ENCODE measurements around the gene RASL10A. TPM values are rescaled to one million over a fixed set of nuclear protein-coding genes. Genes with fewer than 3 reads are reported as not detected.

Gene RASL10A
- total RNA-seq, 6 donors from 2014 or later = 1.2 to 33.5 (median 2.0) TPM

- peaks cover 73 to 85% (median 78%) of the 10 kb centered on the region in 4 donors for H3K4me1 ChIP-seq
- peak overlapping the region in 1 of 4 donors; percentile 26 for H3K4me3 ChIP-seq
- H3K27ac ChIP-seq = peak overlapping the region; percentile 65 to 90 (median 72)
- TF ChIP-seq POLR2AphosphoS5 (IDR thresholded peaks at IDR 0.05) = no peak
- no peak for TF ChIP-seq EP300 (IDR thresholded peaks at IDR 0.05)
- no peak for TF ChIP-seq POLR2A (IDR thresholded peaks at IDR 0.05)
- TF ChIP-seq CTCF (IDR thresholded peaks at IDR 0.05) = no peak
- peaks cover 0 to 28% (median 19%) of the 10 kb centered on the region in 4 donors for H3K27me3 ChIP-seq
- DNase-seq = peak in 1 of 2 donors; percentile 90
- 79 to 86% methylated on average over 19 to 30 of the region's 50 CpGs for WGBS, 2 donors
- peak in 1 of 2 donors; percentile 0 for ATAC-seq (ENCODE audit: low FRiP score in 2 of 2)
- H3K36me3 ChIP-seq = no peaks in the 10 kb centered on the region
- H3K9me3 ChIP-seq = no peaks in the 10 kb centered on the region
Observed at GRCh38 chr22:29311464-29312217, 3.9 kb downstream of the RASL10A start.

GRCh38 chr22:29310863-29311339 is 4.6 kb downstream of the RASL10A start:
- H3K4me1 ChIP-seq = peaks cover 74 to 90% (median 80%) of the 10 kb centered on the region in 4 donors
- peak; percentile 95 to 96 for DNase-seq
- no peaks in the 10 kb centered on the region for H3K36me3 ChIP-seq
- H3K27ac ChIP-seq = peak overlapping the region; percentile 65 to 90 (median 85)
- H3K9me3 ChIP-seq = no peaks in the 10 kb centered on the region
- TF ChIP-seq EP300 (IDR thresholded peaks at IDR 0.05) (peak in 2 of 4 donors; percentile 18 to 57), POLR2AphosphoS5 (IDR thresholded peaks at IDR 0.05) (peak; percentile 77), CTCF (IDR thresholded peaks at IDR 0.05) (no peak)
- H3K4me3 ChIP-seq = peak overlapping the region in 1 of 4 donors; percentile 26
- 4% methylated on average over 16 of the region's 18 CpGs; no CpG with 5 or more reads in 1 of the 2 donors for WGBS, 2 donors
- peak; percentile 87 to 89 for ATAC-seq (ENCODE audit: low FRiP score in 2 of 2)
- peaks cover 0 to 27% (median 17%) of the 10 kb centered on the region in 4 donors for H3K27me3 ChIP-seq

GRCh38 chr22:29310065-29310862 is 5.2 kb downstream of the RASL10A start:
- Histone ChIP-seq H3K27me3 (peaks cover 0 to 20% (median 11%) of the 10 kb centered on the region in 4 donors), H3K4me3 (peak overlapping the region in 1 of 4 donors; percentile 26), H3K36me3 (no peaks in the 10 kb centered on the region), H3K4me1 (peaks cover 69 to 89% (median 75%) of the 10 kb centered on the region in 4 donors), H3K9me3 (no peaks in the 10 kb centered on the region), H3K27ac (peak overlapping the region; percentile 63 to 90 (median 85))
- ATAC-seq (ENCODE audit: low FRiP score in 2 of 2) (peak in 1 of 2 donors; percentile 0), DNase-seq (peak in 1 of 2 donors; percentile 87)
- WGBS, 2 donors = 78 to 80% methylated on average over 21 to 27 of the region's 28 CpGs
- TF ChIP-seq EP300 (IDR thresholded peaks at IDR 0.05) (no peak), POLR2AphosphoS5 (IDR thresholded peaks at IDR 0.05) (no peak), CTCF (IDR thresholded peaks at IDR 0.05) (no peak), POLR2A (IDR thresholded peaks at IDR 0.05) (no peak)

- TF ChIP-seq EP300 (IDR thresholded peaks at IDR 0.05) (peak in 1 of 4 donors; percentile 40), POLR2A (IDR thresholded peaks at IDR 0.05) (no peak), CTCF (IDR thresholded peaks at IDR 0.05) (no peak), POLR2AphosphoS5 (IDR thresholded peaks at IDR 0.05) (peak in 1 of 2 donors; percentile 55)
- H3K27ac ChIP-seq = peak overlapping the region; percentile 63 to 90 (median 83)
- peaks cover 62 to 81% (median 68%) of the 10 kb centered on the region in 4 donors for H3K4me1 ChIP-seq
- ATAC-seq (ENCODE audit: low FRiP score in 2 of 2) (no peak), DNase-seq (peak; percentile 52 to 82)
- H3K36me3 ChIP-seq = no peaks in the 10 kb centered on the region
- H3K9me3 ChIP-seq = no peaks in the 10 kb centered on the region
- WGBS, 2 donors = 85 to 87% methylated on average over 13 to 15 of the region's 21 CpGs
- peaks cover 0 to 13% (median 5%) of the 10 kb centered on the region in 4 donors for H3K27me3 ChIP-seq
- H3K4me3 ChIP-seq = peak overlapping the region in 2 of 4 donors; percentile 67 to 79
Observed at GRCh38 chr22:29309332-29310064, 6.0 kb downstream of the RASL10A start.
